GM12801 (cell line): Measurements from ENCODE around the gene DNM2.

Source experiments
- TF ChIP-seq, protein P1 (sequence below): IDR thresholded peaks from one replicate; pipeline ENCODE4 v1.5.1; 2011; ENCODE audit warnings: control low read depth; ENCODE audit not compliant: insufficient read length; ENCODE audit errors: extremely low read depth

DNM2 gene

DNA sequence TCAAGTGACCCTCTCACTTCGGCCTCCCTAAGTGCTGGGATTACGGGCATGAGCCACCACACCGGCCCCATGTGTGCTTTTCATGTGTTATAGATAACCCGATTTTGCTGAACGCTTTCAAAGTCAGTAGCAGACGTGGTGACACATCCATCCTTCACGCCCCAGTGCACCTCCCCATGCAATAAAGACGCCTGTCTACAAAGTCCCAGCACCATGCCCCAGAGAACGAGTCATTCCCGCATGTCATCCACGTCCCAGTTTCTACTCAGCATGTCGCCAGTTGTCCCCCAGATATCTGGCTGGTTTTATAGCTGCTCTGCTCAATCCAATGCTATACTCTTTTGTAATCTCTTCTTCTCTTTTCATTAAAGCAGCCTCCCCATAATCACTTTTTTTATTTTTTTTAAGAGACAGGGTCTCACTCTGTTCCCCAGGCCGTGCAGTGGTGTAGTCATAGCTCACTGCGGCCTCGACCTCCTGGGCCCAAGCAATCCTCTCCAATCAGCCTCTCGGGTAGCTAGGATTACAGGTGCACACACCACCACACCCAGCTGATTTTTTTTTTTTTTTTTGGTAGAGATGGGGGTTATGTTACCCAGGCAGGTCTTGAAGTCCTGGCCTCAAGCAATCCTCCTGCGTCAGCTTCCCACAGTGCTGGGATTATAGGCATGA is 42.5 kb downstream of the DNM2 start:
- TF ChIP-seq, protein P1, sequence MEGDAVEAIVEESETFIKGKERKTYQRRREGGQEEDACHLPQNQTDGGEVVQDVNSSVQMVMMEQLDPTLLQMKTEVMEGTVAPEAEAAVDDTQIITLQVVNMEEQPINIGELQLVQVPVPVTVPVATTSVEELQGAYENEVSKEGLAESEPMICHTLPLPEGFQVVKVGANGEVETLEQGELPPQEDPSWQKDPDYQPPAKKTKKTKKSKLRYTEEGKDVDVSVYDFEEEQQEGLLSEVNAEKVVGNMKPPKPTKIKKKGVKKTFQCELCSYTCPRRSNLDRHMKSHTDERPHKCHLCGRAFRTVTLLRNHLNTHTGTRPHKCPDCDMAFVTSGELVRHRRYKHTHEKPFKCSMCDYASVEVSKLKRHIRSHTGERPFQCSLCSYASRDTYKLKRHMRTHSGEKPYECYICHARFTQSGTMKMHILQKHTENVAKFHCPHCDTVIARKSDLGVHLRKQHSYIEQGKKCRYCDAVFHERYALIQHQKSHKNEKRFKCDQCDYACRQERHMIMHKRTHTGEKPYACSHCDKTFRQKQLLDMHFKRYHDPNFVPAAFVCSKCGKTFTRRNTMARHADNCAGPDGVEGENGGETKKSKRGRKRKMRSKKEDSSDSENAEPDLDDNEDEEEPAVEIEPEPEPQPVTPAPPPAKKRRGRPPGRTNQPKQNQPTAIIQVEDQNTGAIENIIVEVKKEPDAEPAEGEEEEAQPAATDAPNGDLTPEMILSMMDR = no peak

DNA sequence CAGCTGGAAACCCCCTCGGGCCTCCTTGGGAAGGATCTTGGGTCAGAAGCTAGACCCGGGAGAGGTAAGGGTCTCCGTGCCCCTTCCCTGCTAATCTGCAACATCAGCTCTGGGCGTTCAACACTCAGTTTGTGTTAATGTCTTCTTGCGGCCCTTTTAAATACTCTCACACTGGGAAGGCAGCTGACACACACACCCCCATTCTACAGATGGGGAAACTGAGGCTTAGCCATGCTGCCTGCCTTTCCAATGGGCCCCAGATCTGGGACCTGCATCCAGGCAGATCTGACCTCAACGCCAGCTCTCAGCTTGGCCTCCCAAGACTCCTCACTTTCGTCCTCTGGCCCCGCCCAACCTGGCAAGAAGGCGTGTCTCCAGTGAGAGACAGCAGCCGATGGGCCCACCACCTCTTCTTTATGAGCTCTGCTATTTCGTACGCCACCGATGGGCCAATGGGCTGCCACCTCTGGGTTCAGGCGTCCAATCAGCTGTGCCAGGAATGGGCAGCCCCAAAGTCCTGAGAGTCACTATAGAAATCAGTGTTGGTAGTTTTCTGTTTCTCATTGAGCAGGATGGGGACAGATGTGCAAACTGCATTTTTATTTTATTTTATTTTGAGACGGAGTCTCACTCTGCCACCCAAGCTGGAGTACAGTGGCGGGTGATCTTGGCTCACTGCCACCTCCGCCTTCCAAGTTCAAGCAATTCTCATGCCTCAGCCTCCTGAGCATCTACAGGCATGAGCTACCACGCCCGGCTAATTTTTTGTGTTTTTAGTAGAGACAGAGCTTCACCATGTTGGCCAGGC is 43.8 kb downstream of the DNM2 start:
- TF ChIP-seq, protein P1 = no peak

GRCh38 chr19:10762656-10763055 is 44.8 kb downstream of the DNM2 start:
- TF ChIP-seq, protein P1 = no peak

GRCh38 chr19:10763411-10763810 is 45.5 kb downstream of the DNM2 start:
- TF ChIP-seq, protein P1 = no peak

DNA sequence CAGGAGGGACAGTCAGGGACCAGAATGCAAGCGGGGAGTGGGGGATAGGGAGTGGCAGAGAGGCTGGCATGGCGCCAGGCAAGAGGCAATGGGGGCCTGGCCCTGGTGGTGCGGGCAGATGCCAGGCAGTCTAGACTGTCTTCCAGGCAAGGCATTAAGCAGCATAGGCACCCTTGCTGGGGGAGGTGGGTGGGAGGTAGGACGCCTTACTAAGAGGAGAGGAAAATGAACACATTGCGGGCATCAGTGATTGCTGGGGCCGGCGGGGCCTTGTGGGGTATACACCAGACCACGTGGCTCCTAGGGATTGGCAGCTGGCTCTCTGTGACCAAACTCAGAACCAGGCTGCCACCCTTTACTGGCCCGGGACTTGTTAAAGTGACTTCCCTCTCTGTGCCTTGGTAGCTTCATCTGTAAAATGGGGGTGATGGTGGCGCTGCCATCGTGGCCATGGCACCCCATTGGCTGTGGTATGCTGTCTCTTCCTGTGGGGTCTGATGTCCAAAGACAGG is 46.0 kb downstream of the DNM2 start:
- TF ChIP-seq, protein P1 = no peak

DNA sequence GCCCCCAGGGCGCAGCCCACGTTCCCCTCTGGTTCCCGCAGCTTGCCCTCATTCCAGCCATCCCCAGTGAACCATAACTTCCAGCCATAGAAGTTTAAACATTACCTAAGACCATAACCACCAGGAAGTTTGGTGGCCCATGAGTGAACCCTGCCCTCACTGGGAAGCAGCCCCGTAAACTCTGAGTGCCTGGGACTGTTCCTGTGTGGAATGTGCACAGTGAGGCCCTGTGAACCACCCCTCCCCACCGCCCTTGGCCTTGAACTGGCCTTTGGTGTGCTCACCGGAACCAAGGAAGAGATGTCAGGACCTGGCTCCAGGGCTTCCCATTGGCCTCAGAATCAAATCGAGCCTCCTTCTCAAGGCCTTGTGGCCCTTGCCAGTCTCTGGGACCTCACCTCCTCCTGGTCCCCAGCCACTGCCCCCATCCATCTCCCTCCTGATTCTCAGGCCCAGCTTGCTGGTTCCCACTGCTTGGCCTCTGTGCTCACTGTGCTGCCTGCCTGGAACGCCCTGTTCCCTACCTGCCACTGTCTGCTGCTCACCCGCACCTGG is 46.5 kb downstream of the DNM2 start:
- TF ChIP-seq, protein P1 = no peak

GRCh38 chr19:10766049-10766623 is 48.3 kb downstream of the DNM2 start:
- TF ChIP-seq, protein P1 = no peak
